K562 (cell line): Measurements from ENCODE around the gene CCDC85C. TPM values are rescaled to one million over a fixed set of nuclear protein-coding genes. Genes with fewer than 3 reads are reported as not detected.

Source experiments
- ATAC-seq: fragments of 200-7000 bp; cut with Tn5 transposase; 3 replicates; pipeline ENCODE4 v1.9.1; 2020; ENCODE audit warnings: moderate library complexity
- BruUV-seq: library from RNA; stranded (reverse); fragments of 400-500 nt; replicated peaks from 2 replicates; lab custom pipeline; 2021; lab: Mats Ljungman, UMichigan
- CTCF ChIA-PET: fragments of 300-600 bp; formaldehyde crosslinking; extraction: SDS; loops from one replicate; lab custom pipeline; 2021; ENCODE audit warnings: low intra/inter-chr PET ratio; lab: Yijun Ruan, JAX
- POLR2A ChIA-PET: fragments of 300-600, 350-650 bp; sonication (Branson Sonifier 250); formaldehyde crosslinking; extraction: SDS; loops from one replicate; lab custom pipeline; 2021; ENCODE audit warnings: antibody characterized with exemption, inconsistent platforms; lab: Yijun Ruan, JAX
- DNase-seq, 4 experiments: peaks; one replicate each; pipeline versions ENCODE4 v3.0.0 to v3.0.0-alpha.2; 2011 to 2018; ENCODE audit warnings: low spot score in 3 of 4, mixed read lengths in 3 of 4; ENCODE audit errors: extremely low read depth in 1 of 4
- FAIRE-seq: peaks from 2 replicates; lab custom pipeline; 2011; peaks lifted over from hg19 to GRCh38; lab: Jason Lieb, UNC
- H2AFZ ChIP-seq: 2 replicates; pipeline ENCODE4 v1.6.0; 2011; ENCODE audit warnings: low read depth, low read length, control low read depth, inconsistent platforms
- H3K27ac ChIP-seq: fragments of 200-600 bp; 3 replicates; pipeline ENCODE4 v1.8.0; 2011; ENCODE audit warnings: low read depth, mild to moderate bottlenecking, control low read depth, inconsistent platforms, low read length, moderate library complexity, mixed read lengths; ENCODE audit errors: extremely low read depth
- H3K27me3 ChIP-seq, 2 experiments: fragments of 300-600 bp in 1 of 2; 2 replicates in 1 of 2; 3 replicates in 1 of 2; pipeline versions ENCODE4 v1.6.0 to v1.8.0; 2011; ENCODE audit warnings: inconsistent platforms in 2 of 2, low read length in 2 of 2, mild to moderate bottlenecking in 1 of 2, mixed read lengths in 1 of 2, moderate library complexity in 1 of 2; ENCODE audit not compliant: control insufficient read depth in 2 of 2, insufficient read depth in 2 of 2
- H3K36me3 ChIP-seq: fragments of 300-600 bp; 3 replicates; pipeline ENCODE4 v1.8.0; 2011; ENCODE audit warnings: mild to moderate bottlenecking, low read length, inconsistent platforms; ENCODE audit not compliant: control insufficient read depth, insufficient read depth
- H3K4me1 ChIP-seq, 2 experiments: fragments of 200-600 bp in 1 of 2; replicated peaks in 1 of 2; 2 replicates in 1 of 2; 3 replicates in 1 of 2; pipeline versions ENCODE4 v1.5.1 to v1.8.0; 2011; ENCODE audit warnings: inconsistent platforms in 2 of 2, low read length in 2 of 2, mild to moderate bottlenecking in 1 of 2, mixed read lengths in 1 of 2, moderate library complexity in 1 of 2; ENCODE audit not compliant: control insufficient read depth in 2 of 2, insufficient read depth in 2 of 2
- H3K4me2 ChIP-seq: 2 replicates; pipeline ENCODE4 v1.6.1; 2011; ENCODE audit warnings: low read length, control low read depth, inconsistent platforms, mixed read lengths; ENCODE audit not compliant: insufficient read depth
- H3K4me3 ChIP-seq: fragments of 200-600 bp; sonication (generic), shearing (Covaris generic); 2 replicates; pipeline ENCODE4 v1.5.1; 2016; ENCODE audit warnings: control low read depth, inconsistent platforms
- H3K79me2 ChIP-seq: fragments of 200-600 bp; 3 replicates; pipeline ENCODE4 v1.8.0; 2011; ENCODE audit warnings: low read length, inconsistent platforms; ENCODE audit not compliant: control insufficient read depth, insufficient read depth
- H3K9ac ChIP-seq, 2 experiments: 2 replicates each; pipeline versions ENCODE4 v1.6.0 to v1.6.1; 2011; ENCODE audit warnings: low read depth in 2 of 2, low read length in 2 of 2, control low read depth in 1 of 2, inconsistent platforms in 1 of 2, mild to moderate bottlenecking in 1 of 2, mixed read lengths in 1 of 2; ENCODE audit not compliant: insufficient read depth in 1 of 2
- H3K9me1 ChIP-seq: one replicate; pipeline ENCODE4 v1.6.0; 2011; ENCODE audit warnings: inconsistent platforms, mild to moderate bottlenecking, low read length, moderate library complexity; ENCODE audit not compliant: control insufficient read depth, insufficient read depth
- H3K9me3 ChIP-seq: replicated peaks from 2 replicates; pipeline ENCODE4 v1.5.1; 2011; ENCODE audit warnings: low read depth, low read length, inconsistent platforms; ENCODE audit not compliant: control insufficient read depth, insufficient read depth
- H4K20me1 ChIP-seq: replicated peaks from 2 replicates; pipeline ENCODE4 v1.6.1; 2011; ENCODE audit warnings: low read length, inconsistent platforms, mixed read lengths; ENCODE audit not compliant: control insufficient read depth, insufficient read depth
- BRCA1 ChIP-seq, 2 experiments: fragments of 450-650 bp in 1 of 2; sonication (generic) in 1 of 2; formaldehyde crosslinking in 1 of 2; IDR thresholded peaks; 2 replicates each; pipeline versions ENCODE4 v1.5.0 to v1.6.1; 2017 to 2020; ENCODE audit warnings: mild to moderate bottlenecking in 1 of 2, missing genetic modification reagents in 1 of 2
- C11orf30 ChIP-seq: fragments of 450-650 bp; IDR thresholded peaks from 2 replicates; pipeline ENCODE4 v1.6.1; 2016; ENCODE audit warnings: low read depth, mild to moderate bottlenecking
- CBFA2T3 ChIP-seq: fragments of 450-650 bp; IDR thresholded peaks from 2 replicates; pipeline ENCODE4 v1.6.1; 2017
- DMBX1 ChIP-seq: fragments of 250-450 bp; sonication (Bioruptor Pico); IDR thresholded peaks from 2 replicates; pipeline ENCODE4 v1.8.0; 2022; ENCODE audit warnings: inconsistent platforms, mild to moderate bottlenecking, moderate library complexity, borderline replicate concordance
- ETS2 ChIP-seq: IDR thresholded peaks from 2 replicates; pipeline ENCODE4 v1.6.1; 2016; ENCODE audit warnings: borderline replicate concordance, missing genetic modification characterization, mild to moderate bottlenecking, moderate library complexity, missing compliant biosample characterization; ENCODE audit not compliant: poor library complexity, severe bottlenecking
- GATA2 ChIP-seq: sonication (generic); formaldehyde crosslinking; IDR thresholded peaks from 2 replicates; pipeline ENCODE4 v1.4.0; 2020; ENCODE audit warnings: mild to moderate bottlenecking, missing genetic modification reagents
- NUFIP1 ChIP-seq: fragments of 450-650 bp; IDR thresholded peaks from 2 replicates; pipeline ENCODE4 v1.6.1; 2018; ENCODE audit not compliant: partially characterized antibody
- POLR2G ChIP-seq: fragments of 200-400 bp; formaldehyde crosslinking; IDR thresholded peaks from 2 replicates; pipeline ENCODE4 v1.6.1; 2017; ENCODE audit warnings: low read depth, mild to moderate bottlenecking, antibody characterized with exemption, low read length, moderate library complexity
- SUPT5H ChIP-seq: fragments of 450-650 bp; IDR thresholded peaks from 2 replicates; pipeline ENCODE4 v1.6.1; 2016
- TRIM24 ChIP-seq, 2 experiments: fragments of 450-650 bp; IDR thresholded peaks; 2 replicates each; pipeline ENCODE4 v1.6.1; 2016
- ZFP1 ChIP-seq: fragments of 450-650 bp; formaldehyde crosslinking; IDR thresholded peaks from 2 replicates; pipeline ENCODE4 v1.4.0; 2020; ENCODE audit warnings: mild to moderate bottlenecking, mixed read lengths
- ZKSCAN8 ChIP-seq: fragments of 200-800 bp; sonication (Bioruptor generic); IDR thresholded peaks from 2 replicates; pipeline ENCODE4 v1.6.1; 2016; ENCODE audit warnings: missing genetic modification characterization, missing compliant biosample characterization
- ZNF280B ChIP-seq: fragments of 250-450 bp; sonication (Bioruptor Pico); IDR thresholded peaks from 2 replicates; pipeline ENCODE4 v1.5.1; 2021; ENCODE audit warnings: mild to moderate bottlenecking
- ZNF584 ChIP-seq: fragments of 200-800 bp; sonication (Bioruptor generic); IDR thresholded peaks from 2 replicates; pipeline ENCODE4 v1.6.1; 2016; ENCODE audit warnings: low read depth, mild to moderate bottlenecking, missing genetic modification characterization, missing compliant biosample characterization
- ZNF668 ChIP-seq: fragments of 250-450 bp; sonication (Bioruptor Pico); IDR thresholded peaks from 2 replicates; pipeline ENCODE4 v1.8.0; 2022; ENCODE audit warnings: mild to moderate bottlenecking, inconsistent platforms
- WGBS: fragments of 100-300 bp; shearing (Covaris generic); methylation state at CpG from one replicate; pipeline ENCODE4 v1.1.6; 2016; ENCODE audit warnings: low coverage, mixed read lengths; ENCODE audit not compliant: insufficient coverage; ENCODE audit errors: missing lambda C conversion rate; 5-methylcytosine and 5-hydroxymethylcytosine counted together
- in situ Hi-C: fragments of 300-500 bp; cut with MboI; formaldehyde crosslinking; loops from 4 replicates; pipeline ENCODE4 v1.15.0; 2018; ENCODE audit warnings: inconsistent platforms, mixed read lengths
- intact Hi-C: fragments of 100-400 bp; cut with micrococcal nuclease; formaldehyde crosslinking; loops from 2 replicates; pipeline ENCODE4 v1.14.2; 2022
- polyA plus RNA-seq, 8 experiments: library from polyadenylated mRNA; depleted of rRNA in 4 of 8; stranded (reverse) in 5 of 8; unstranded in 3 of 8; fragments of >200 nt; fragmentation: Nextera tagmentation in 2 of 8; fragmentation: Illumina TruSeq in 1 of 8; extraction: Ambion mirVana in 2 of 8; extraction: Trizol in 1 of 8; gene quantifications; 2 replicates each; pipeline versions ENCODE4 v1.2.1 to v1.2.3, GENCODE V29; 2011 to 2014; ENCODE audit warnings: inconsistent platforms in 1 of 8, missing spikeins in 1 of 8
- total RNA-seq, 7 experiments: library from RNA; depleted of rRNA in 6 of 7; stranded (reverse); fragments of >200 nt in 6 of 7; fragmentation: Illumina TruSeq in 2 of 7; extraction: Trizol in 2 of 7; gene quantifications; 2 replicates each; pipeline versions ENCODE4 v1.2.1 to v1.2.3, GENCODE V29; 2011 to 2021; ENCODE audit warnings: low replicate concordance in 1 of 7

The CCDC85C gene
- total and polyA plus RNA-seq, 9 of the 15 experiments (the other 6 are each of a cell fraction or from before 2014, with no cell fraction given): 0.18 to 22.0 (median 6.3) TPM

- H3K79me2 ChIP-seq: no peaks in the 10 kb centered on the region
- ChIA-PET POLR2A (no interaction called here), CTCF (no interaction called here)
- intact Hi-C loops (no loop called here), in situ Hi-C loops (loop anchor here (10.0 kb wide), 1 partner anchor 355 kb away; no protein-coding TSS in a partner anchor)
- H3K9me1 ChIP-seq: no peaks in the 10 kb centered on the region
- no TSS peak for BruUV-seq
- no peak overlapping the region for H3K4me3 ChIP-seq
- TF ChIP-seq ZNF668 (CRISPR knock-in tag) (no peak), ZFP1 (CRISPR knock-in tag) (no peak), C11orf30 (no peak), GATA2 (CRISPR knock-in tag) (no peak), SUPT5H (no peak)
- H3K27me3 ChIP-seq: no peaks in the 10 kb centered on the region
- H3K4me1 ChIP-seq: peaks cover 0 to 27% of the 10 kb centered on the region in 2 experiments; a peak in 2 of 5 replicates
- H3K27ac ChIP-seq: no peak overlapping the region
- no peak overlapping the region for H3K4me2 ChIP-seq
- WGBS: 88% methylated on average over 4 of the region's 4 CpGs
- ATAC-seq (no peak), DNase-seq (no peak), FAIRE-seq (no peak)
- no peak overlapping the region for H3K9ac ChIP-seq
- H2AFZ ChIP-seq: no peak overlapping the region
- H4K20me1 ChIP-seq: no peaks in the 10 kb centered on the region; the same call in 1 of the 2 replicates
- no peaks in the 10 kb centered on the region for H3K9me3 ChIP-seq
- no peaks in the 10 kb centered on the region for H3K36me3 ChIP-seq
These were observed 74.1 kb downstream of the CCDC85C start for GRCh38 chr14:99529899-99530298.

- no peak overlapping the region for H3K4me2 ChIP-seq
- no peak overlapping the region for H3K27ac ChIP-seq
- WGBS: 65% methylated on average over 5 of the region's 19 CpGs
- H2AFZ ChIP-seq: no peak overlapping the region
- no peak for FAIRE-seq
- H3K4me1 ChIP-seq: peaks cover 9 to 35% of the 10 kb centered on the region in 2 experiments
- ATAC-seq: no peak
- DNase-seq: no peak
- no peak overlapping the region for H3K9ac ChIP-seq
- no peak overlapping the region for H3K4me3 ChIP-seq
- H4K20me1 ChIP-seq: no peaks in the 10 kb centered on the region; the same call in 1 of the 2 replicates
- no peaks in the 10 kb centered on the region for H3K9me3 ChIP-seq
- no peaks in the 10 kb centered on the region for H3K27me3 ChIP-seq
- TF ChIP-seq DMBX1 (CRISPR knock-in tag) (no peak), TRIM24 (IDR thresholded peaks at IDR 0.05) (no peak), BRCA1 (IDR thresholded peaks at IDR 0.05) (no peak), BRCA1 (CRISPR knock-in tag; IDR thresholded peaks at IDR 0.05) (no peak), ZNF280B (CRISPR knock-in tag) (no peak), NUFIP1 (no peak), CBFA2T3 (no peak), ETS2 (tag) (no peak), ZNF584 (CRISPR knock-in tag) (no peak), ZKSCAN8 (CRISPR knock-in tag) (no peak), POLR2G (no peak)
- H3K9me1 ChIP-seq: no peaks in the 10 kb centered on the region
- intact Hi-C loops (no loop called here), in situ Hi-C loops (loop anchor here (10.0 kb wide), 1 partner anchor 357 kb away; no protein-coding TSS in a partner anchor)
- BruUV-seq: no TSS peak
- H3K79me2 ChIP-seq: no peaks in the 10 kb centered on the region
- ChIA-PET POLR2A (interaction anchor here (0.6 kb wide), 1 partner anchor 203 kb away, joined by 3 read pairs; no protein-coding TSS in a partner anchor), CTCF (no interaction called here)
- no peaks in the 10 kb centered on the region for H3K36me3 ChIP-seq
These were observed 76.5 kb downstream of the CCDC85C start for GRCh38 chr14:99527427-99528076.
